ENCODE data around the gene FBLN1.

The FBLN1 gene

DNA sequence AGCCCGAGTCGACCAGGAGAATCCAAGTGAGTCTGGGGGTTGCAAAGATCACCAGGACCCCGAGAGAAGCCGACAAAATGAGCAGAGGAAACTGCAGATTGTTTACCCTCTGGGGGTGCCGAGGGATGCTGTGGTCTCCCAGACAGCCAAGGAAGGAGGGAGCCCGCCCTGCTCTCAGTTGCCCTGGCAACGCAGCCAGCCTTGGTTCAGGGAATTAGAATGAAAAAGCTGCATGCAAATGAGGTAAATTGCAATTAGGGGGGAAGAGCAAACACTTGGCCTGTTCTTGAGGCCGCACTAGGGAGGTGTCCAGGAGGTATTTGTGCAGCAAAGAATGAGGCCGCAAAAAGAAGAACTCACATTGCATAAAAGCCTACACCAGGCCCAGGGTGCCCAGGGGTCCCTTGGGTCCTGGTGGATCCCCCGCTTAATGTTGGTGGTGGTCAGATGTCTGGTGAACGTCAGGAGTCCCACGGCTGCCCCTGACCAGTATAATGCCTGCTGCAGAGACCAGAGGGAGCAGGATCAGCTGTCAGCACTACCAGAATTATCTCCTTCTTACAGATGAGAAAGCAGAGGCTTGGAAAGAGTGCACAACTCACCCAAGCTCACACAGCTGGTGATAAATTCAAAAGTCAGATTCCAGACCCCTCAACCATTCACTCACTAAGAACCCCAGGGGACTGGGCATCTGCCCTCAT is 128.6 kb downstream of the FBLN1 start:
- no peak overlapping the region for H3K4me3 ChIP-seq (ENCODE audit: low read depth, low read length)
- CTCF ChIA-PET = interaction anchor here (1.3 kb wide), 1 partner anchor 14 kb away, joined by 4 read pairs; no protein-coding TSS in a partner anchor

DNA sequence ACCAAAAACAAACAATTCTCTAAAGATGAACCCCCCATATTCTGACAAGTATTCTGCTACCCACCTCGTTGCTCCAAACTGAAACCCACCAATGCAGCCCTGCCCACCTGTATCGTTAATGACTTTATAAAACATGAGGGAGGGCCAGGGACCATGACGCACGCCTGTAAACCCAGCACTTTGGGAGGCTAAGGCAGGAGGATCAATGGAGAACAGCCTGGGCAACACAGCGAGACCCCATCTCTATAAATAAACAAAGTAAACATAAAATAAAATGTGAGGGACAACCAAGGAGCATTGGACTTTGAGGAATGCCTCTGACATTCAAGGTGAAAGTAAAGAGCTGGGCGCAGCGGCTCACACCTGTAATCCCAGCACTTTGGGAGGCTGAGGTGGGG is 129.2 kb downstream of the FBLN1 start:
- TF ChIP-seq, protein P1, sequence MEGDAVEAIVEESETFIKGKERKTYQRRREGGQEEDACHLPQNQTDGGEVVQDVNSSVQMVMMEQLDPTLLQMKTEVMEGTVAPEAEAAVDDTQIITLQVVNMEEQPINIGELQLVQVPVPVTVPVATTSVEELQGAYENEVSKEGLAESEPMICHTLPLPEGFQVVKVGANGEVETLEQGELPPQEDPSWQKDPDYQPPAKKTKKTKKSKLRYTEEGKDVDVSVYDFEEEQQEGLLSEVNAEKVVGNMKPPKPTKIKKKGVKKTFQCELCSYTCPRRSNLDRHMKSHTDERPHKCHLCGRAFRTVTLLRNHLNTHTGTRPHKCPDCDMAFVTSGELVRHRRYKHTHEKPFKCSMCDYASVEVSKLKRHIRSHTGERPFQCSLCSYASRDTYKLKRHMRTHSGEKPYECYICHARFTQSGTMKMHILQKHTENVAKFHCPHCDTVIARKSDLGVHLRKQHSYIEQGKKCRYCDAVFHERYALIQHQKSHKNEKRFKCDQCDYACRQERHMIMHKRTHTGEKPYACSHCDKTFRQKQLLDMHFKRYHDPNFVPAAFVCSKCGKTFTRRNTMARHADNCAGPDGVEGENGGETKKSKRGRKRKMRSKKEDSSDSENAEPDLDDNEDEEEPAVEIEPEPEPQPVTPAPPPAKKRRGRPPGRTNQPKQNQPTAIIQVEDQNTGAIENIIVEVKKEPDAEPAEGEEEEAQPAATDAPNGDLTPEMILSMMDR (IDR thresholded peaks at IDR 0.05; ENCODE audit: insufficient read depth, low read length, missing control alignments) = no peak
- no peak overlapping the region for H3K4me3 ChIP-seq (ENCODE audit: low read depth, low read length)
- DNase-seq (ENCODE audit: low read depth, low spot score) = no peak
- POLR2A ChIA-PET = no interaction called here
- CTCF ChIA-PET = interaction anchor here (1.3 kb wide), 1 partner anchor 13 kb away, joined by 4 read pairs; no protein-coding TSS in a partner anchor

More for the DNA sequence above, 128.6 kb downstream of the FBLN1 start:
- TF ChIP-seq, protein P1 (IDR thresholded peaks at IDR 0.05; ENCODE audit: insufficient read depth, low read length, missing control alignments) = no peak
- DNase-seq (ENCODE audit: low read depth, low spot score) = no peak
- POLR2A ChIA-PET = no interaction called here

DNA sequence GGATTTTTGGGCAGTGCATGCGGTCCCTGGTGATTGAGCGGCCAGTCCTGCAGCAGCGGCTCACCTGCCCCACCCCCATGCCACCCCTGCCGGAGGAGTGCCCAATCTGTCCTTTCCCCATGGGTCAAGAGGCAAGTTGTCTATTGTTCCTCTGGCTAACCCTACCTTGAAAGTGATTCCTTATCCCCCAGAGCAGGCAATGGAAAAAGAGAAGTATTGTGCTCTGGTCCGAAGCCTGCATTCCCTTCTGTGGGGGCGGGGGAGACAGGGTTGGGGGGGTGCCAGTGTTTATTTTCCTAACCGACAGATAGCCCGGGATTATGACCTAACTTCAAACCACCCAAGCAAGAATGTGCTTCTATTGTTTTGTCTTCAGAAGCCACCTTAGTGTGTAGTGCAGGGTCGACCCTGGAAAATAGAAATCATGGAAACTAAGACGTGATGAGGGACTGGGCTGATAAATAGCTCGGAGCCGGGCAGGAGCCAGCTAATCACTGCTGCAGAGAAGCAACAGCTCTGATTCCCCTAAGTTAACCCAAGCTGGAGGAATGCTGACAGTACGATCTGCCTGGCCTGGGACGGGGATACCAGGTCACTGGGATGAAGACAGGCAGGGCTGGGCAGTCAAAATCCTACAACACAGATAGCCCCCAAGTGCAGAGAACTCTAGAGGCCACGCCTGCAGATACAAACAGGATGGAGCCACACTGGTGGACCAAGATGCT is 130.3 kb downstream of the FBLN1 start:
- DNase-seq (ENCODE audit: low read depth, low spot score) = no peak
- POLR2A ChIA-PET = no interaction called here
- CTCF ChIA-PET = interaction anchor here (0.7 to 1.4 kb wide), 2 partner anchors 12 to 348 kb away, joined by 3 to 8 read pairs; no protein-coding TSS in a partner anchor
- peak overlapping the region; percentile 1; the same call in 1 of the 2 replicates for H3K4me3 ChIP-seq (ENCODE audit: low read depth, low read length)
- TF ChIP-seq, protein P1 (IDR thresholded peaks at IDR 0.05; ENCODE audit: insufficient read depth, low read length, missing control alignments) = no peak

DNA sequence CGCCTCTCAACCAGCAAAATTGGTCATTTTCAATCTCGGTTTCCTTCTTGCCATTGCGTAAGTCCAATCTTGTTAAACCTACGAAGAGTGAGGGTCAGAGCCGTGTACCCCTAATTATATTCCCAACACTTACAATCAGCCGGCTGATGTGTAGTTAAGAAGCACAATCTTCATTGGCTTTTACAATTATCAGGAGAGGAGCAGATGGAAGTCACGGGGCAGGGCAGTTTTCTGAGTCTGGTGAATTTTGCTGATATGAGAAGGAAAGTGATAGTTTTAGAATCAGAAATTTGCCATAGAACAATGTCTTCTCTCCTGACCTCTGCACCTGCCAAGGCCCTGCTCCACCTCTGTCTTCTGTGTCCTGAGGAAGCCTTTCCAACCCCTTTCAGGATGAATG is 134.0 kb downstream of the FBLN1 start:
- CTCF ChIA-PET = interaction anchor here (0.8 to 1.2 kb wide), 2 partner anchors 29 to 59 kb away, joined by 3 to 4 read pairs; no protein-coding TSS in a partner anchor
- POLR2A ChIA-PET = no interaction called here
- no peak for DNase-seq (ENCODE audit: low read depth, low spot score)
- TF ChIP-seq, protein P1 (IDR thresholded peaks at IDR 0.05; ENCODE audit: insufficient read depth, low read length, missing control alignments) = no peak
- H3K4me3 ChIP-seq (ENCODE audit: low read depth, low read length) = no peak overlapping the region

DNA sequence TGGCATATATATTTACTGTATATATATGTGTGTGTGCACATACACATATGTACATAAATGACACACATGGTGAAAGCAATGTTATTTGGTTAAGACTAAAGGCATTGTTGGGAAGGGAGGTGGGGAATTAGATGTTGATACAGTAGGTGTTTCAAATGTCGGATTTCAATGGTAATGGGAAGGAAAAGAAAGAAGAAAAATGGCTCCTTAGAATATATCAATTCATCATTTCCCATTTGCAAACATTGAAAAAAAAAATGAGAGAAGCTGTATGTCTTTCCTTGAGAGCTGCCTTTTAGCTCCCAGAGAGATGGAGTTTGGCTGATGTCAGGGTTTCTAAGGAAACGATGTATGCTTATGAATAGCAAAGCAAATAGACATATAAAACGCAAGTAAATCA is 135.5 kb downstream of the FBLN1 start:
- CTCF ChIA-PET = interaction anchor here (1.2 to 3.2 kb wide), 3 partner anchors 60 to 228 kb away, joined by 3 to 13 read pairs (median 4); no protein-coding TSS in a partner anchor
- DNase-seq (ENCODE audit: low read depth, low spot score) = no peak
- TF ChIP-seq, protein P1 (IDR thresholded peaks at IDR 0.05; ENCODE audit: insufficient read depth, low read length, missing control alignments) = no peak
- H3K4me3 ChIP-seq (ENCODE audit: low read depth, low read length) = no peak overlapping the region
- POLR2A ChIA-PET = no interaction called here

Measured in AG04449 (cell line).